Upper lobe of left lung (tissue), 4 donors: ENCODE results near the gene TCEAL8.

Experiments used
- CTCF ChIP-seq, 6 experiments: fragments of 450-650 bp in 4 of 6; fragments of 200-600 bp in 2 of 6; sonication (generic) in 2 of 6; IDR thresholded peaks; one replicate each; pipeline ENCODE4 v1.5.1; 2016 to 2019; ENCODE audit warnings: antibody characterized with exemption in 6 of 6
- POLR2A ChIP-seq, 4 donors: fragments of 450-650 bp; IDR thresholded peaks; one replicate each; pipeline ENCODE4 v1.5.1; 2016 to 2017; ENCODE audit warnings: antibody characterized with exemption in 4 of 4, mild to moderate bottlenecking in 2 of 4
- POLR2AphosphoS5 ChIP-seq, 2 donors: sonication (generic); formaldehyde crosslinking; IDR thresholded peaks; one replicate each; pipeline ENCODE4 v1.5.1; 2017; ENCODE audit warnings: antibody characterized with exemption in 2 of 2

- TF ChIP-seq CTCF (IDR thresholded peaks at IDR 0.05): no peak
- no peak for TF ChIP-seq POLR2A (IDR thresholded peaks at IDR 0.05)
- no peak for TF ChIP-seq POLR2AphosphoS5 (IDR thresholded peaks at IDR 0.05)
Observed at GRCh38 chrX:103279624-103280023, 24.7 kb upstream of the TCEAL8 start.
